GM18858 (cell line): ENCODE results near the gene GSN.

Experiments used
- ATAC-seq: cut with Tn5 transposase; IDR thresholded peaks from one replicate; pipeline ENCODE4 v1.9.1; 2021; ENCODE audit not compliant: unreplicated experiment

Gene GSN

GRCh38 chr9:121267689-121268597, at the start of gene GSN:
GSN (plus strand) TSS chr9:121268162; CDS start chr9:121301972, 33,810 bp downstream.
- no peak for ATAC-seq

DNA sequence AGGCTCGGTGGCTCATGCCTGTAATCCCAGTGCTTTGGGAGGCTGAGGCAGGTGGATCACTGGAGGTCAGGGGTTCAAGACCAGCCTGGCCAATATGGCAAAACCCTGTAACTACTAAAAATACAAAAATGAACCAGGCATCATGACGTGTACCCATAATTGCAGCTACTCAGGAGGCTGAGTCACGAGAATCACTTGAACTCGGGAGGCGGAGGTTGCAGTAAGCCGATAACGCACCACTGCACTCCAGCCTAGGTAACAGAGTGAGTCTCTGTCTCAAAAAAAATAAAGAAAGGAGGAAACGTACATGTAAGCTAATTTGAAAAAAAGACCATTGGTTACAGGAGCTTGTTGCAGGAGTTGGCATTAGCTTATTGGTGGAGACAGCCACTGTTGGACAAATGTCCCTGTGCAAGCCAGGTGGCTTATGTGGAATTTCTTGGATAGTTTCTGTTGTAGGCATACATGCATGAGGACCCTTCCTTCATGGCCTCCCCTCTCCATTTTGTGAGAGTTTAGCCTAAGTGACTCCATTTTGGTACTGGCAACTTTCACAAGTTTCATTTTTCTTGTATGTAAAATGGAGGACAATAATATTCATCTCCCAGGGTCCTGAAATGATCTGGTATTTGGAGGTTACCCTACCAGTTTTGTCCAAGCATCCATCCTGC, 49.5 kb upstream of the GSN start:
- no peak for ATAC-seq

DNA sequence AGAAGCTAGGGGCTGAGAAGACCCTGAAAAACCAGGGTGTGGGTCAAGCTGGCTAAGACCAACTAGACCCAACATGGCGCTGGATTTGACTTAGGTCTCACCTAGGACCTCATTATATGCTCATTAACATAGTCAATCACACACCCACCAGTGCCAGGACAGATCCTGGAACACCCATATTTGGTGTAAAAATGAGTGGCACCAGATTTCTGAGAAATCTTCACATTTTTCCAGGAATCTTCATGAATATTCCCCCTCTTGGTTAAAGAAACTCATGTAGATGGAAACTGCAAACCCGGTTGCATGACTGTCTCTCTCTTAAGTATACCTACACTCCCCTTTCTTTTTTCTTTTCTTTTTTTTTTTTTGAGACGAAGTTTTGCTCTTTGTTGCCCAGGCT, 48.4 kb upstream of the GSN start:
- ATAC-seq = no peak

DNA sequence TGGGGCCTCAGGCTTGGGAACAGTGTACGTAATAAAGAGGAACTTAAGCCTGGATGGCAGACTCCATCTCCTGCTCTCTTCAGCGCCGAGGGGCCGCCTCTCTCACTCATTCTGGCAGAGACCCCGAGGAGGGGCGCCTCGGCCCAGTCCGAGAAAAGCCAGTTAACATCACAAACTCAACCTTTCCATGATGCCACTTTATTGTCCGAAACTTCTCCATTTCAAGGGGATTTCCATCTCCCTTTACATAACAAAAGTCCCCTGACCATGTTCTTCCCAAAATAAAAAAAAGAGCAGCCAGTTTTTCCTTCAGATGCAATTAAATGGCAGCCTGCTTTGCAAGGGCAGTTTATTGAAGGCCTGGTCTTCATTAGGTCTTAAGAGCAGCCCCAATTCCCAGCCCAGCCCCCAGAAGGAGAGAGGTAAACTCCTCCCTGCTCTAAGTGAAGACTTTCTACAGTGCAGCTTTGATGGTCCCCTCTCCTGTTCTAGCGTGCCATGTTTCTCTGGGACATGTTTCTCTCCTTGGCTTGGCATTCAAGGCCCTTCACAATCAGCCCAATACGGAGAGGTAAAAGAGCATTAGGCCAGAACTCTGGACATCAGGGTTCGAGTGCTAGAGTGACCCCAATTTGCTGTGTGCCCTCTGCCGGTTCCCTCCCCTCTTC, 46.8 kb upstream of the GSN start:
- ATAC-seq = no peak

GRCh38 chr9:121221664-121222055, 46.3 kb upstream of the GSN start:
- ATAC-seq = no peak

- ATAC-seq = no peak
Observed at GRCh38 chr9:121222524-121223171, 45.3 kb upstream of the GSN start.

DNA sequence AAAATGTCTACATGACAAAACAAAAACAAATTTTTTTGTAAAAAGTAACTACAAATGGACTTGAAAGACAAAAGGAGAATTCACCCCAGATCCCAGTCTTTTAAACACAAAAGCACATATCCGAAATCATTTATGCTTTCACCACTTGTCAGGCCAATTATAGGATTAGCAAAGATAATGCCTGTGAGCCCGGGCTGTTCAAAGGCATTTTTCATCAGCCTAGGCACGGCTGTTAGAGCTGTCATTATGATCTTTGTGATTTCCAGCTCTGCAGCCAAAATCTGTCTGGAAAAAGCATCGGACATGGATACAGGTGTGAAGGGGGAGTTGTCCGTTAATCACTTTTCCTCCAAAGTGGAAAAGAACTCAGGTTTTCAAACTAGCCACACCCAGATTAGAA, 42.7 kb upstream of the GSN start:
- no peak for ATAC-seq

GRCh38 chr9:121226175-121226574, 41.8 kb upstream of the GSN start:
- no peak for ATAC-seq

- ATAC-seq = no peak
Observed at GRCh38 chr9:121227862-121228261, 40.1 kb upstream of the GSN start.

DNA sequence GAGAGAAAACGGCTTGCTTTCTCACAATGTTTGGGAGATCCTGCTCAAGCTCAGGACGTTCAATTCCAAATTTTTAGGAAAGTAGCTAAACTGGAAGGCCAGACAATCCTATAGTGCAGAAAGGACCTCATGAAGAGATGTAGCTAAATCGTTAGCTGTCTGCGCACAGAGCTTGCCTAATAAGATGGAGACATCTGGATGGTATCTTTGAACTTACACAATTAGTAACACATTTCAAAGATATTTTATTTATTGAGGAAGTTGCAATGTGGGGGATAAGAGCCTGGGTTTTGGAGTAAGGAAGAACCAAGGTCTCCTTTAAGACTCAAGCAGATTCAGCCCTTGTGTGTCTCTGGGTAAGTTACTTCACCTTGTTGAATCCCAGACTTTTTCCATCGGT, 37.7 kb upstream of the GSN start:
- ATAC-seq = no peak

DNA sequence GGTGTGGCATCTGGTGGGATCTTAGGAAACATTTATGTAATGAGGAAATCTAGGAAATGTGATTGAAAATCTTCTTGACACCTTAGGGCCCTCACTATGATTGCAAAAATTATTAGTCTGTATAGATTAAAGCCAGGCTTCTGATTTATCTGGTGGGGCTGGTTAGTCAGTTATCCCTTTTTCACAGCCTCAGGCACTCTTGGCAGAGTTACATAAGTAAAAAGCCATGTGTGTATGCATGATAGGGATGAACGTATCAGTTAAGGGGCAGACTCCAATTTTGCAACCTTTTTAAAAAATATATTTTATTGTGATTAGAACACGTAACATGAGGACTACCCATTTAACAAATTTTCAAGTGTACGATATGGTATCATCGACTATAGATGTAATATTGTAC, 35.7 kb upstream of the GSN start:
- no peak for ATAC-seq

DNA sequence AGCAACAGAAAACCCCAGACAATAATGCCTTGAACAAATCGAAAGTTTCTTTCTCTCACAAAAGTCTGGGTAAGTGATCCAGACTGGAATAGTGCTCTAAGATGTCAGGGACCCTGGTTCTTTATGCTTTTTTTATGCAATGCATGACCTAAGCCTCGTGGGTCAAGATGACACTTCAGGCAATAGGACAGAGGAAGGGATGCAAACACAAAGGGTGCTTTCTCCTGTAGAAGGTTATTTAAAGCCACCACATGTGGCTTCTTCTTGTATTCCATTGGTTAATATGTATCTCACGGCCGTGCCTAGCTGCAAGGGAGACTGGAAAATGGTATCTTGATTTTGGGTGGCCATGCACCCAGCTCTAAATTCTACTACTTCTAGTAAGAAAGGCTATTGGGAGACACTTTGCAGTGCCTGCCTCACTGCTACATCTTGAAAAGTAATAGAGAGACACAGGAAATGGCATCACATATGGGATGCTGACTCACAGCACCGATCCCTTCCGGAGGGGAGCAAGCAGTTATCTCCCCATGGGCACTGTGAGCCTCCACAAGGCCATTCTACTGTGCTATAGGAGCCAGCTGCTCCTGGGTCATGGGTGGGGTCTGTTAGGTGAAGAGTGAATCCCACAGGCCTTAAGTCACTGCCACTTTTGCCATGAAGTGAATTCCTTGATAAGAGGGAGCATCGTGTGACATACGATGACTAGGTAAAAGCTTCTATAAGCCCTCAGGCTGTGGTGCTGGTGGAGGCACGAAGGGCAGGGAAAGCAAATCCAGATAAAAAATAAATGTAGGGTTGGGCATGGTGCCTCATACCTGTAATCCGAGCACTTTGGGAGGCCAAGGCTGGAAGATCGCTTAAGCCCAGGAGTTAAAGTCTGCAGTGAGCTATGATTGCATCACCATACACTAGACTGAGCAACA, 33.8 kb upstream of the GSN start:
- ATAC-seq = no peak

DNA sequence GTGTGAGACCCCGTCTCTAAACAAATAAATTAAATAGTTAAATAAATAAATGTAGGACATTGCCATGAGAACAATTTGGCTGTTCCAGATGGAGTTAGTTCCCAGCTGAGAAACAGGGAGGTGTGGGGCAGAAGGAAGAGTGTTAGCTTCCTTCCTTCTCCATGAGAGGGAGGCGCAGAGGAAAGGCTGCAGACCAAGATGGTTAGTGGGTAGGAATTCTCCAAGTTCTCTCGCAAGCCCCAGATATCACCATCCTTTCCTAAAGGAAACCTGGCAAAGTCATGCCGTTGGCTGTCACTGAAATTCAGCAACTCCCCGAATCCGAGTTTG, 33.2 kb upstream of the GSN start:
- no peak for ATAC-seq

- no peak for ATAC-seq
Observed at GRCh38 chr9:121235512-121235911, 32.5 kb upstream of the GSN start.

- no peak for ATAC-seq
Observed at GRCh38 chr9:121237916-121238315, 30.0 kb upstream of the GSN start.

- ATAC-seq = no peak
Observed at GRCh38 chr9:121239071-121239470, 28.9 kb upstream of the GSN start.

GRCh38 chr9:121239851-121240250, 28.1 kb upstream of the GSN start:
- no peak for ATAC-seq

- no peak for ATAC-seq
Observed at GRCh38 chr9:121240472-121241135, 27.4 kb upstream of the GSN start.

DNA sequence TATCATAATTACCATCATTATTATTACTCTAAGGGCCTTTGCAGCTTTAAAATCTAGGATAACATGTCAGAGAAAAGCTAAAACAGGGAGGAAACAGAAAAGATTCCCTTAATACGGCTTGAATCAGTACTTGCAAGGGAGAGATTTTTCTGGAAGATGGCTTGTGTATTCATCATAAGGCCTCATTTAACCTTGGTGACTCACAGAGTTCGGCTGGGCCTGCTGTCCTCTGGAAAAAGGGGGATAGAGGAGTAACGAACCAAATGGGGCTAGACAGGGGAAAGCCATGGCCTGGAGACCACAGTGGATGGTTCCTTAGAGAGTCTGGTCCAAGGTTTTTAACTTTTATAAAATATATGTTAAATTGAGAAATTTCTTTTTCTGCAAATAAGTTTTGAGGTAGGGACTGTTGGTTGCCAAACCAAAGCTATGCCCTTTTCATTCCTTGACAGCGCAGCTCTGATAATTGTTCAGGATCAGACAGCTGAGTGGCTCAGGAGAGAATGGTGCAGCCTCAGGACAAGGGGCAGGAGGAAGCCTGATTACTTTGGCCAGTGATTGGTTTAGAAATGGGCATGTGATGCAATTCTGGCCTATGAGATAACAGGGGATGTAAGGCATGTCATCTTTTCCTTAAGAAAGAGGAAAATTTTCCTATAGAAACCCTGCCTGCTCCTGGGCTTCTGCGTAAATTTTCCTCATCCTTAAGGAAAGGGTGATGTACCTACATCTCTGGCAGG, 25.6 kb upstream of the GSN start:
- ATAC-seq = no peak
